ENCODE results near the gene CNTLN.
A peak's percentile ranks its signal among the peaks of the same experiment; 100 is the strongest.
"Not testable (repeated sequence)": the region's sequence is repeated elsewhere in the genome, so short reads cannot be mapped to it uniquely, and the experiment has no call there.

The CNTLN gene

DNA sequence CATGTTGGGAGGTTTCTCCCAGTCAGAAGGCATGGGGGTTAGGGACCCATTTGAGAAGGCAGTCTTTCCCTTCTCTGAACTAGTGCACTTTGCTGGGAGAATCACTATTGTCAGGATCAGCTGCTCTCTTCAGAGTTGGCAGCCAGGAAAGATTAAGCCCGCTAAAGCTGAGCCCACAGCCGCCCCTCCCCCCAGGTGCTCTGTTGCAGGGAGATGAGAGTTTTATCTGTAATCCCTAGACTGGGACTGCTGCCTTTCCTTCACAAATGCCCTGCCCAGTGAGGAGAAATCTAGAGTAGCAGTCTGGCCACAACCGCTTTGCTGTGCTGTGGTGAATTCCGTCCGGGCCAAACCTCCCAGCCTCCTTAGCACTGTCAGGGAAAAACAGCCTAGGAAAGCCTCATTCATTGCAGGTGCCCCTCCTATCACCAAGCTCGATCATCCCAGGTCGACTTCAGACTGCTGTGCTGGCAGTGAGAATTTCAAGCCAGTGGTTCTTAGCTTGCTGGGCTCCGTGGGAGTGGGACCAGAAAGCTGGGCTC, 69.8 kb downstream of the CNTLN start:
- peak; percentile 27 for DNase-seq

GRCh38 chr9:17216011-17216410, 81.2 kb downstream of the CNTLN start:
- no peak for DNase-seq

- peak; percentile 10 for DNase-seq
Observed at GRCh38 chr9:17216646-17217045, 81.8 kb downstream of the CNTLN start.

- peak; percentile 16 for DNase-seq
Observed at GRCh38 chr9:17217272-17217671, 82.4 kb downstream of the CNTLN start.

DNA sequence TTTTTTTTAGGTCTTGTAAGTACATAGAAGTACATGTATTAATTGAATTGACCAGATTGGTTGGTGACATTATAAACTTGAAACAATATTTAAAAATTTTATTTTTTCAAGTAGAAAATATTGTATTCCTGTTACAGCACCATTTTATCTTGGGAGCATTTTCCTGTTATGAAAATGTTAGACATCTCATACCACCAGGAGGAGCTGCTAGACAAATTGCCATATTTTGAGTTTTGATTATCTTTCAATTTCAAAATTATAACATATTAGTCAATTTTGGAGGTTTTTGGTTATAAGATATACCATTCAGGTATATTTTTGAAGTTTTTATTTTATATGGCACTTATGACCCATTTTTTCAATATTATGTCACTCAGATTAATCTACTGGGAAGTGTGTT, 84.4 kb downstream of the CNTLN start:
- no peak for DNase-seq

DNA sequence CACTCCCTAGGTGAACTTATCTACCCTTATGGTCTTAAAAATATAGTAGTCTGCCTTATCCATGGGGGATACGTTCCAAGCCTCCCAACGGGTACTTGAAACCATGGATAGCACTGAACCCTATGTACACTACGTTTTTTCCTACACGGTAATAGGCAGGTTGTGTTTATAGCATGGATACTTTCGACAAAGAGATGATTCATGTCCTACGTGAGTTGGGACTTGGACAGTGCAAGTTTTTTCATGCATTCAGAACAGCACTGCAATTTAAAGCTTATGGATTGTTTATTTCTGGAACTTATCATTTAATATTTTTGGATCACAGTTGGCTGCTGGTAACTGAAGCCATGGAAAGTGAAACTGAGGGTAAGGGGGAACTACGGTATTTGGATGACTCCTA, 88.1 kb downstream of the CNTLN start:
- no peak for DNase-seq

GRCh38 chr9:17225407-17225806, 90.6 kb downstream of the CNTLN start:
- DNase-seq: no peak

- DNase-seq: no peak
Observed at GRCh38 chr9:17229945-17230560, 95.2 kb downstream of the CNTLN start.

- DNase-seq: no peak
Observed at GRCh38 chr9:17230646-17231045, 95.8 kb downstream of the CNTLN start.

DNA sequence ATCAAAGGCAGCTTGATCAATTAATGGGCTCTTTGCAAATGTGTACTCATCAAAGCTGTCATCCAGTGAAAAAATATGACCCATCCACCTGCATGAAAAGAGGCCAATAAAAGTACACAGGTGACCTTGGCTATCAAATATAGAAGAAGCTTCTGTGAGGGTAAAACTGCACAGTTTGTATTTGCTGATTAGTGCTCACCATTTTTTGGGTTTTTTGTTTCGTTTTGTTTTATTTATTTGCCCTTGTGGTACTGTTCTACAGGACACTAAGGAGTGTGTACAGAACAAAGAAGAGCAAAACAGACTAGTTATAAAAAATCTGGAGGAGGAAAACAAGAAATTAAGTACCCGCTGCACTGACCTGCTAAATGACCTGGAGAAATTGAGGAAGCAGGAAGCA, 101.3 kb downstream of the CNTLN start:
- DNase-seq: peak; percentile 3

DNA sequence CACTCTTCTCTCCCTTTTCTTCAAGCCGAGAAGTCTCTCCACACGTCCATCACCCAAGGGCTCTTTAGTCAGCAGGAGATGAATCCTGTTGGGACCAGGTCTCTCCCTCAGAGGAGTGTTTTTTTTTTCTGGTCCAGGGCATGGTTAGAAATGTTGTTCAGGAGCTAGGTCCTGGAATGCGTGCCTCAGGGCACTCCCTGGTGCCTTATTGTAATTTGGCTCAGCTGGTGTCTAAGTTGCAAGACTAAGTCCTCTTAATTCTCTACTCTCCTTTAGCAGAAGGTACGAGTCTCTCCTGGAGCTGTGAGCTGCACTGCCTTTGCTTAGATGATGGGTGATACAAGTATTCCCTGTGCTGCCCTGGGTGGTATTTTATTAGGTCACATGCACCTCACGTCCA, 111.9 kb downstream of the CNTLN start:
- no peak for DNase-seq

DNA sequence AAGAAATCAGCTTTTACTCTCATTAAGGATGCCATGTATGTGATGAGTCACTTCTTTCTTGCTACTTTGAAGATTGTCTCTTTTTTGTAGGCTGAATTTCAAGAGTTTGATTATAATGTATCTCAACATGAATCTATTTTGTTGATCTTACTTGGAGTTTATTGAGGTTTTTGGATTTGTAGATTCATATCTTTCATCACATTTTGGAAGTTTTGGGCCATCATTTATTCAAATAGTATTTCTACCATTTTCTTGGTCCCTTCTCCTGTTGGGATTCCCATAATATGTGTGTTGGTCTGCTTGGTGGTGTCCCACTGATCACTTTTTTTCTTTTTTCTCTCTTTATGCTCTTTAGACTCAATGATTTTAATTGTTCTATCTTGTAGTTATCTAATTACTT, 116.3 kb downstream of the CNTLN start:
- no peak for DNase-seq

DNA sequence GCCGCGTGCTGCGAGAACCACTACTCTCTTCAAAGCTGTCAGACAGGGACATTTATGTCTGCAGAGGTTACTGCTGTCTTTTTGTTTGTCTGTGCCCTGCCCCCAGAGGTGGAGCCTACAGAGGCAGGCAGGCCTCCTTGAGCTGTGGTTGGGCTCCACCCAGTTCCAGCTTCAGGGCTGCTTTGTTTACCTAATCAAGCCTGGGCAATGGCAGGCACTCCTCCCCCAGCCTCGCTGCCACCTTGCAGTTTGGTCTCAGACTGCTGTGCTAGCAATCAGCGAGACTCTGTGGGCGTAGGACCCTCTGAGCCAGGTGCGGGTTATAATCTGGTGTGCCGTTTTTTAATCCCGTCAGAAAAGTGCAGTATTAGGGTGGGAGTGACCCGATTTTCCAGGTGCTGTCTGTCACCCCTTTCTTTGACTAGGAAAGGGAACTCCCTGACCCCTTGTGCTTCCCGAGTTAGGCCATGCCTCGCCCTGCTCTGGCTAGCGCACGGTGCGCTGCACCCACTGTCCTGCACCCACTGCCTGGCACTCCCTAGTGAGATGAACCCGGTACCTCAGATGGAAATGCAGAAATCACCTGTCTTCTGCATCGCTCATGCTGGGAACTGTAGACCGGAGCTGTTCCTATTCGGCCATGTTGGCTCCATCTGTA, 133.8 kb downstream of the CNTLN start:
- not testable (repeated sequence) for DNase-seq

DNA sequence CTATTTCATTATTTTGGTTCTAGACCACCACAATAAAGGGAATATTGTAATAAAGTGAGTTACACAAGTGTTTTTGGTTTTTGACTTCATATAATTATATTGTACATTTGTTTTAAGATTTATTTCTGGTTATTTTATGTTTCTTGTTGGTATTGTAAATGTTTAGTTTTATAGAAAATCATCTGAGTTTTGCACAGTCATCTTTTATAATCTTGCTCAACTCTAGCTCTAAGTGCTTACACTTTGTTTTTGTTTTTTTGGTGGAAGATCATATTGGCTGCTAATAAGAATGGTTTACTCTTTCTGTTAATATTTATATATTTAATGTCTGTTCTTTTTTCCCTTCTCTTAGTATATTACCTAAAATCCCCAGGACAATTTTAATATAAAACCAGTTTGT, 135.0 kb downstream of the CNTLN start:
- DNase-seq: no peak

GRCh38 chr9:17272536-17272935, 137.7 kb downstream of the CNTLN start:
- no peak for DNase-seq

DNA sequence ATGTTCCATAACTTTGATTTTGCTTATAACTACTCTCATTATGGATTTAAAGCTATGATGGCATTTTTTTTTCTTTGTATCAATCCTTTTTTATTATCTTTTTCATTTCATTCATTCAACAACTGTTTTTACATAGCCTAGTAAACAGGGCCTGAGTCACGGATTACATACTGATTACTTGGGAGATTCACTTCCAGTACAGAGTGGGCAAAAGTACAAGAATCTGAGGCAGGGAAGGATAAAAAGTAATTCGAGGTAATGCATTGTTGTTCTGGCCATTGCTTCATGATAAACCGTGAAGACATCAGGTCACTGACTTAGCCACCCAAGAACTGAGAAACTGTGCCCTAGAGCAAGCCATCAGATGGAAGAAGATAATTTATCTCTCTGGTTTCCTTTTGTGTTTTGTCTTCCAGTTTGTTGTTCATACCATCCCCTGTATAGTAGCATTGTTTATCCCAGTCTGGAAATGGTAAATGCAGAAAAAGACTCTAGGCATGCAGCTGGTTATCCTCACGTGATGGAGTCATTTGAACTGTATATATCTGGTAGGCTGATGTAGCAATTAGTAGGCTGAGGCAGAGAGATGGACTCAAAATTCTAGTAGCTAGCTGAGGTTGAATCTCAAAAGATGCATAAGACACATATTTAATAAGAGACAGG, 145.6 kb downstream of the CNTLN start:
- DNase-seq: no peak

DNA sequence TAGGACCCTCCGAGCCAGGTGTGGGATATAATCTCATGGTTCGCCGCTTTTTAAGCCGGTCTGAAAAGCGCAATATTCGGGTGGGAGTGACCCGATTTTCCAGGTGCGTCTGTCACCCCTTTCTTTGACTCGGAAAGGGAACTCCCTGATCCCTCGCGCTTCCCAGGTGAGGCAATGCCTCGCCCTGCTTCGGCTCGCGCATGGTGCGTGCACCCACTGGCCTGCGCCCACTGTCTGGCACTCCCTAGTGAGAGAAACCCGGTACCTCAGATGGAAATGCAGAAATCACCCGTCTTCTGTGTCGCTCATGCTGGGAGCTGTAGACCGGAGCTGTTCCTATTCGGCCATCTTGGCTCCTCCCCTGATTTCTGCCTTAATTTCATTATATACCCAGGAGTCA, 155.8 kb downstream of the CNTLN start:
- not testable (repeated sequence) for DNase-seq

- no peak for DNase-seq
Observed at GRCh38 chr9:17291766-17292165, 156.9 kb downstream of the CNTLN start.

GRCh38 chr9:17293685-17294084, 158.8 kb downstream of the CNTLN start:
- DNase-seq: no peak

- no peak for DNase-seq
Observed at GRCh38 chr9:17294822-17295624, 160.2 kb downstream of the CNTLN start.

- DNase-seq: no peak
Observed at GRCh38 chr9:17315341-17315740, 180.5 kb downstream of the CNTLN start.

DNA sequence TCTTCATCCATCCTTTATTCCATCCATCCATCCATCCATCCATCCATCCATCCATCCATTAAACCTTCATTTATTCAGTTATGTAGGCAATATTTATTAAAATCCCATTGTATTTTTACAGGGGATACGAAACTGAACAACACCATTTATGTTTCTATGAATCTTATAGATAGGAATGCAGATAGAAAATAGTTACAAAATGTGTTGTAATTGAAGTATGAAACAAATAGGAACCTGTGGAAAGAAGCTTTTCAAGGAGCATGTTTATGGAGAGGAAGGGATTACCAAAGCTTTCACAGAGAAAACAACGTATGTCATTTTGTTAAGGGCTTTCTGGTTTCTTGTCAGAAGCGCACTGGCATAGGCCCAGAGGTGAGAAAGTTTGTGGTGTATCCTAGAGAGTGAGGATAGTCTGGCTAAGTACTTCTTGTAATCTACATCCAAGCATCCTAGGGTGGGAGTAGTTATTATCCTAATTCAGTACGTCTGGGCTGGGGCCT, 184.0 kb downstream of the CNTLN start:
- DNase-seq: no peak

- DNase-seq: no peak
Observed at GRCh38 chr9:17319864-17320263, 185.0 kb downstream of the CNTLN start.

Measured in retina (tissue), 1 donor.